Ammon's horn (tissue), 1 donor: ENCODE measurements around the gene DGCR8.
A peak's percentile ranks its signal among the peaks of the same experiment; 100 is the strongest.

Experiments used
- DNase-seq: peaks from one replicate; pipeline ENCODE4 v3.0.0-alpha.2; 2016; ENCODE audit warnings: low spot score

DGCR8 gene

GRCh38 chr22:20079745-20080444 lies at the start of gene DGCR8:
TSS of gene DGCR8 (plus strand) at chr22:20080241. CDS start at chr22:20085964, 5,723 bp downstream.
- DNase-seq = peak; percentile 95

GRCh38 chr22:20031732-20032406 lies 48.2 kb upstream of the DGCR8 start:
- no peak for DNase-seq

GRCh38 chr22:20032407-20032991 lies 47.5 kb upstream of the DGCR8 start:
- DNase-seq = no peak

- DNase-seq = peak; percentile 62
These were observed 46.9 kb upstream of the DGCR8 start for GRCh38 chr22:20033045-20033706.

GRCh38 chr22:20034143-20034542 lies 45.9 kb upstream of the DGCR8 start:
- DNase-seq = no peak

GRCh38 chr22:20035375-20036083 lies 44.5 kb upstream of the DGCR8 start:
- no peak for DNase-seq

- no peak for DNase-seq
These were observed 44.0 kb upstream of the DGCR8 start for GRCh38 chr22:20036084-20036482.

- DNase-seq = no peak
These were observed 43.3 kb upstream of the DGCR8 start for GRCh38 chr22:20036535-20037392.

- no peak for DNase-seq
These were observed 42.6 kb upstream of the DGCR8 start for GRCh38 chr22:20037419-20037818.

- DNase-seq = no peak
These were observed 41.5 kb upstream of the DGCR8 start for GRCh38 chr22:20038574-20038973.

GRCh38 chr22:20039683-20040325 lies 40.2 kb upstream of the DGCR8 start:
- no peak for DNase-seq

GRCh38 chr22:20040327-20041200 lies 39.5 kb upstream of the DGCR8 start:
- DNase-seq = no peak

GRCh38 chr22:20043057-20043996 lies 36.7 kb upstream of the DGCR8 start:
- DNase-seq = no peak

GRCh38 chr22:20043997-20044342 lies 36.1 kb upstream of the DGCR8 start:
- no peak for DNase-seq

- DNase-seq = no peak
These were observed 35.4 kb upstream of the DGCR8 start for GRCh38 chr22:20044495-20045151.

- DNase-seq = no peak
These were observed 33.3 kb upstream of the DGCR8 start for GRCh38 chr22:20046730-20047129.

GRCh38 chr22:20051927-20052308 lies 28.1 kb upstream of the DGCR8 start:
- no peak for DNase-seq
